Right lobe of liver (tissue), 4 donors: ENCODE results near the gene EVA1A.

Experiments
- CTCF ChIP-seq, 4 donors: fragments of 200-600 bp in 3 of 4; fragments of 450-650 bp in 1 of 4; IDR thresholded peaks; one replicate each; pipeline versions ENCODE4 v1.5.1 to v1.8.0; 2016 to 2022; ENCODE audit warnings: antibody characterized with exemption in 4 of 4, mild to moderate bottlenecking in 2 of 4
- POLR2A ChIP-seq: fragments of 450-650 bp; IDR thresholded peaks from one replicate; pipeline ENCODE4 v1.6.1; 2017; ENCODE audit warnings: antibody characterized with exemption, mild to moderate bottlenecking
- donor health status: DM: no; HTN: no; CAD: no.
- donor health status: DM: no; HTN: no; CAD: no.
- donor health status: DM: no; HTN: yes; CAD: no.

GRCh38 chr2:75495862-75496261 lies 64.9 kb downstream of the EVA1A start:
- TF ChIP-seq CTCF (IDR thresholded peaks at IDR 0.05) (no peak), POLR2A (no peak)
